NT2/D1 (cell line): ENCODE data around the gene SAC3D1.

Experiments used
- SUZ12 ChIP-seq: IDR thresholded peaks from 2 replicates; pipeline ENCODE4 v1.6.1; 2011; ENCODE audit not compliant: insufficient read length, insufficient read depth; ENCODE audit errors: extremely low read depth
- YY1 ChIP-seq: IDR thresholded peaks from 2 replicates; pipeline ENCODE4 v1.6.1; 2011; ENCODE audit not compliant: insufficient read length, insufficient read depth
- ZNF274 ChIP-seq: IDR thresholded peaks from 2 replicates; pipeline ENCODE4 v1.6.1; 2011; ENCODE audit warnings: mild to moderate bottlenecking, low read depth, low read length

DNA sequence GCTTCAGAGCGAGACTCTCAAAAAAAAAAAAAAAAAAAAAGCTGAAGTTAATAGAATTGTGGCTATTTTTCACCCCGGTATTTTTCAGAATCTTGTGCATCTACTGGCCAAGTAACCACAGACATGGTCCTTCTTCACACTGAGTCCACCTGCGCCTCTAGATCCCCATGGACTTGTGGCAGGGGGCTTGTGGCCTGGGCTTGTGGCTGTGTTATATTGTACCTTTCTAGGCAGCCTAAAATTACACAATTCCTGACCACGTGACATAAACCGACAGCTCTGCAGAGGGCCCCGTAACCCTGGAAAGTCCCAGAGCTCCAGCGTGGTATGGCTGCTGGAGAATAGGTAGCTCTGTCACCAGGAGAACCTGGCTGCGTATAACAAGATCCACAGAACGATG is 28.2 kb downstream of the SAC3D1 start:
- TF ChIP-seq YY1 (no peak), ZNF274 (no peak), SUZ12 (no peak)
